Posterior vena cava (tissue), 2 donors: ENCODE results near the gene GTF3C6. TPM values are rescaled to one million over a fixed set of nuclear protein-coding genes. Genes with fewer than 3 reads are reported as not detected.
"Not testable (repeated sequence)": the region's sequence is repeated elsewhere in the genome, so short reads cannot be mapped to it uniquely, and the experiment has no call there.

Experiments
- DNase-seq: peaks from one replicate; pipeline ENCODE4 v3.0.0-alpha.2; 2020; ENCODE audit warnings: low spot score
- intact Hi-C, 2 donors: fragments of 100-400 bp; cut with DNase I; formaldehyde crosslinking; loops; one replicate each; pipeline versions ENCODE4 v1.14.1 to v1.14.2; 2022 to 2023
- long read RNA-seq, 2 donors: library from polyadenylated mRNA; unstranded; transcript quantifications; one replicate each; pipeline ENCODE4 v2.0.0, GENCODE V29; 2020 to 2021
- total RNA-seq, 2 donors: library from RNA; stranded (reverse); fragmentation: NEBNext Ultra II Directional; extraction: Animal tissue kit (Norgen Biotek cat#: 25700); gene quantifications; one replicate each; pipeline ENCODE4 v1.2.1, GENCODE V29; 2021
- donor health status: DM: yes; HTN: yes; CAD: no.
- donor health status: DM: yes; HTN: yes; CAD: no.

Gene GTF3C6
- total RNA-seq = 10 to 100 TPM; 56.6 to 63.8 TPM
- long read RNA-seq, donor 1, transcript GTF3C6-201 (6 exons, 952 nt) = major isoform, 10 of 11 reads
- long read RNA-seq, donor 1, partial matches to known transcripts = 0 of 11 reads
- long read RNA-seq, donor 1, other reads (novel, unspliced or antisense) = 0 of 11 reads
- long read RNA-seq, donor 2, transcript GTF3C6-201 (6 exons, 952 nt) = major isoform, 66 of 72 reads
- long read RNA-seq, donor 2, partial matches to known transcripts = 2 of 72 reads
- long read RNA-seq, donor 2, other reads (novel, unspliced or antisense) = 4 of 72 reads

GRCh38 chr6:110958329-110959192 is at the start of gene GTF3C6:
Gene GTF3C6 (plus strand): TSS chr6:110958706. CDS start chr6:110958770, 64 bp downstream.
- intact Hi-C loops = loop anchor here in 1 of 2 donors (10.0 kb wide), 2 partner anchors 144 to 434 kb away; partner anchors contain the start of gene CDK19
- DNase-seq = peak; percentile 98

- DNase-seq = no peak
- intact Hi-C loops = no loop called here
These were observed 27.7 kb upstream of the GTF3C6 start for GRCh38 chr6:110930781-110931180.

GRCh38 chr6:110933912-110934311 is 24.6 kb upstream of the GTF3C6 start:
- intact Hi-C loops = no loop called here
- no peak for DNase-seq

- DNase-seq = no peak
- intact Hi-C loops = no loop called here
These were observed 24.1 kb upstream of the GTF3C6 start for GRCh38 chr6:110934381-110934898.

- no peak for DNase-seq
- intact Hi-C loops = no loop called here
These were observed 23.3 kb upstream of the GTF3C6 start for GRCh38 chr6:110935171-110935570.

- no peak for DNase-seq
- intact Hi-C loops = no loop called here
These were observed 20.3 kb upstream of the GTF3C6 start for GRCh38 chr6:110938171-110938570.

GRCh38 chr6:110939429-110940200 is 18.9 kb upstream of the GTF3C6 start:
- no peak for DNase-seq
- intact Hi-C loops = loop anchor here in 1 of 2 donors (10.0 kb wide), 1 partner anchor 415 kb away; no protein-coding TSS in a partner anchor

- intact Hi-C loops = loop anchor here in 1 of 2 donors (5.0 to 10.0 kb wide), 2 partner anchors 262 to 420 kb away; no protein-coding TSS in a partner anchor
- DNase-seq = no peak
These were observed 13.8 kb upstream of the GTF3C6 start for GRCh38 chr6:110944681-110945151.

- DNase-seq = no peak
- intact Hi-C loops = loop anchor here in 1 of 2 donors (5.0 to 10.0 kb wide), 2 partner anchors 264 to 422 kb away; no protein-coding TSS in a partner anchor
These were observed 12.0 kb upstream of the GTF3C6 start for GRCh38 chr6:110946498-110946897.

- intact Hi-C loops = loop anchor here (5.0 to 10.0 kb wide), 3 partner anchors 135 to 425 kb away; partner anchors contain the start of gene CDK19 (in 1 of the 2)
- DNase-seq = no peak
These were observed 8.7 kb upstream of the GTF3C6 start for GRCh38 chr6:110949679-110950285.

GRCh38 chr6:110950440-110950839 is 8.1 kb upstream of the GTF3C6 start:
- DNase-seq = no peak
- intact Hi-C loops = loop anchor here in 1 of 2 donors (5.0 to 10.0 kb wide), 3 partner anchors 136 to 426 kb away; partner anchors contain the start of gene CDK19

GRCh38 chr6:110951008-110951407 is 7.5 kb upstream of the GTF3C6 start:
- intact Hi-C loops = loop anchor here in 1 of 2 donors (5.0 to 10.0 kb wide), 3 partner anchors 136 to 426 kb away; partner anchors contain the start of gene CDK19
- DNase-seq = no peak

GRCh38 chr6:110951986-110952794 is 6.3 kb upstream of the GTF3C6 start:
- intact Hi-C loops = loop anchor here in 1 of 2 donors (5.0 to 10.0 kb wide), 3 partner anchors 137 to 427 kb away; partner anchors contain the start of gene CDK19
- no peak for DNase-seq

- DNase-seq = no peak
- intact Hi-C loops = loop anchor here in 1 of 2 donors (5.0 to 10.0 kb wide), 3 partner anchors 139 to 429 kb away; partner anchors contain the start of gene CDK19
These were observed 4.7 kb upstream of the GTF3C6 start for GRCh38 chr6:110953633-110954303.

- DNase-seq = no peak
- intact Hi-C loops = no loop called here
These were observed 1.5 kb downstream of the GTF3C6 start for GRCh38 chr6:110960014-110960390.

GRCh38 chr6:110962636-110963035 is 4.1 kb downstream of the GTF3C6 start:
- DNase-seq = not testable (repeated sequence)

More at GRCh38 chr6:110962636-110963035, 4.1 kb downstream of the GTF3C6 start:
- intact Hi-C loops = not testable (repeated sequence)
